ENCODE measurements around the gene MYPOP. TPM values are rescaled to one million over a fixed set of nuclear protein-coding genes. Genes with fewer than 3 reads are reported as not detected.

Gene MYPOP
- total and polyA plus RNA-seq, 11 donors = 7.9 to 16.0 (median 9.8) TPM

DNA sequence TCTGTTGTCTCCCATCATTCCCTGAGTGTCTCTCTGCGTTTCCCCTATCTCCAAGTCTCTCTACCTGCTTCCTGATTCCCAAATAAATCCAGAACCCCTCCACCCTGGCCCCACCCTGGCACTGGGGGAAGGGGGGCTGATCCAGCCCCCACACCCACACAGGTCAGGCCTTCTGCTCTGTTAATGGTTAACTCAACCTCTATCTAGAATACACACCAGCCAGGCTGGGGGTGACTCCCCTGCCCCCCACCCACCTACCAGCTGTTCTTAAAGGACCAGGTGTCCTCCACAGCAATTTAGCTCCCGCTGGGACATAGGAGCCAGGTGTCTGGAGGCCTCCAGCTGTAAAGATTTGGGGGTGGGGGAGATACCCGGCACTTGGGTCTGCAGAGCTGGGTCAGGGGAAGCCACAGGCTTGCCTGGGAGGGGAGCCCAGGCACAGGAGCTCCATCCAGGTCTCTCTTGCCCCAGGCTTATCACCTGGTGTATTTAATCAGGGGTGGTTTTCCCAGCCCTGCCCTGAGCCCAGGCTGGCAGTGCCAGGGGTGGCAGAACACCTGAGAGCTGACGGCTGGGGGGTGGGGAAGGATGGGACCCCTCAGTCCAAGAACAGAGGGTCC lies 20.4 kb downstream of the MYPOP start:
- H3K27me3 ChIP-seq = peaks cover 0 to 7% (median 0%) of the 10 kb centered on the region in 9 donors
- intact Hi-C loops (cut with DNase I) = loop anchor here in 3 of 10 donors (5.0 kb wide), 1 partner anchor 65 kb away; the partner anchor contains the start of gene RSPH6A (in 3 of the 3)
- H3K36me3 ChIP-seq = peaks cover 0 to 13% (median 5%) of the 10 kb centered on the region in 9 donors
- DNase-seq (no peak), ATAC-seq (no peak)
- 59 to 73% (median 63%) methylated on average over 4 of the region's 4 CpGs for WGBS, 4 donors
- H3K4me3 ChIP-seq = no peak overlapping the region
- TF ChIP-seq POLR2A (IDR thresholded peaks at IDR 0.05) (no peak), CTCF (IDR thresholded peaks at IDR 0.05) (no peak)
- no peaks in the 10 kb centered on the region for H3K9me3 ChIP-seq
- H3K4me1 ChIP-seq = peaks cover 11 to 48% (median 33%) of the 10 kb centered on the region in 12 donors
- no peak overlapping the region for H3K27ac ChIP-seq

DNA sequence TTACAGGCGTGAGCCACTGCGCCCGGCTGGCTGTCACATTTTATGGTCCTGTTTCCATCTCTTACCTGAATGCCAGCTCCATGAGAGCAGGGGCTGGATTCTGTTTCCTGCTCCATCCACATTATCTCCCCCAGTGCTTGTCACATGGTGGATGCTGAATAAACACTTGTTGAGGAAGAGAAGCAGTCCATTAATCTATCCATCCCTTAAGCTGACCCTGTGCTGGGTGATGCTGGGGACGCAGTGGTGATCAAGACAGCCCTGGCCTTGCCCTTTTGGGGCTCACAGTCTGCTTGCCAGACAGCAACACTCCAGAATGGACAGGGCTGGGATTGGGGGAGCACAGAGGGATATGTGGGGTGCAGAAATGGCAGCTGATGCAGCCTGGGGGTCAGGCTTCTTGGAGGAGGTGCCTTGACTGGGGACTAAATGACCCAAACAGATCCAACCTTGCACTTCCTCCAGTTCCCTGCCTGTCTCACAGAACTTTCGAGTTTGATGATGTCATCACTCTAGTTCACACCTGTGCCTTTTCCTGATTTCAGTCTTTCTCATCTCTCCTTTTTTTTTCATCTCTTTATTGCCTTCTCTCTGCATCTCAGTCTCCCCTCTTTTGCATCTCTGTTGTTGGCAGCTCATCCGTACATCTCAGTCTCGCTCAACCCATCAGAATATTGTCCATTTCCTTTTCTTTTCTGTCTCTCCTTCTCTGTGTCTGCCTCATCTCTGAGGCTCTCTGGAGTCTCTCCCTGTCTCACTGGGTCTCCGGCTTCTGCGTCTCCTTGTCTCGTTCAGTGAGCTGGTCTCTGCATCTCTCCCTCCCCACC lies 21.1 kb downstream of the MYPOP start:
- H3K27me3 ChIP-seq = peaks cover 0 to 13% (median 0%) of the 10 kb centered on the region in 9 donors
- ATAC-seq (no peak), DNase-seq (no peak)
- 84 to 93% (median 88%) methylated on average over 10 of the region's 10 CpGs for WGBS, 4 donors
- intact Hi-C loops (cut with DNase I) = loop anchor here in 3 of 10 donors (5.0 kb wide), 1 partner anchor 64 kb away; the partner anchor contains the start of gene RSPH6A (in 3 of the 3)
- no peaks in the 10 kb centered on the region for H3K9me3 ChIP-seq
- peaks cover 11 to 51% (median 39%) of the 10 kb centered on the region in 12 donors for H3K4me1 ChIP-seq
- TF ChIP-seq POLR2A (IDR thresholded peaks at IDR 0.05) (no peak), CTCF (IDR thresholded peaks at IDR 0.05) (no peak)
- H3K36me3 ChIP-seq = peaks cover 0 to 13% (median 5%) of the 10 kb centered on the region in 9 donors
- H3K27ac ChIP-seq = no peak overlapping the region
- no peak overlapping the region for H3K4me3 ChIP-seq

DNA sequence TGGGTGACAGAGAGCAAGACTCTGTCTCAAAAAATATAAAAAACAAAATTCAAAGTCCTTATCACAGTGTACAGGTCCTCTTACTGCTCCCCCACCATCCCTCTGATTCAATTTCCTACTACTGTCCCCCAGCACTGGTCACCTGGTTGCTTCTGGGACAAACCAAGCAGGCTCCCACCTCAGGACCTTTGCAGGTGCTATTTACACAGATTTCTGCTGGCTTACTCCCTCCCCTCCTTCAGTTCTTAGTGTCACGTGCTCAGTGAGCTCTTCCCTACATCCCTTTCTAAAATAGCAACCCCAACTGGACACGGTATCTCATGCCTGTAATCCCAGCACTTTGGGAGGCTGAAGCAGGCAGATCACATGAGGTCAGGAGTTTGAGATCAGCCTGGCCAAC lies 22.4 kb downstream of the MYPOP start:
- H3K9me3 ChIP-seq = no peaks in the 10 kb centered on the region
- WGBS, 4 donors = 45 to 60% (median 51%) methylated on average over 2 of the region's 2 CpGs
- peaks cover 0 to 13% (median 0%) of the 10 kb centered on the region in 9 donors for H3K27me3 ChIP-seq
- peak in 1 of 5 donors; percentile 14 for DNase-seq
- intact Hi-C loops (cut with DNase I) = loop anchor here in 3 of 10 donors (5.0 kb wide), 1 partner anchor 63 kb away; the partner anchor contains the start of gene RSPH6A (in 3 of the 3)
- peaks cover 0 to 13% (median 5%) of the 10 kb centered on the region in 9 donors for H3K36me3 ChIP-seq
- no peak overlapping the region for H3K4me3 ChIP-seq
- H3K4me1 ChIP-seq = peaks cover 8 to 45% (median 33%) of the 10 kb centered on the region in 12 donors
- TF ChIP-seq POLR2A (IDR thresholded peaks at IDR 0.05) (no peak), CTCF (IDR thresholded peaks at IDR 0.05) (no peak)
- no peak for ATAC-seq
- no peak overlapping the region for H3K27ac ChIP-seq

DNA sequence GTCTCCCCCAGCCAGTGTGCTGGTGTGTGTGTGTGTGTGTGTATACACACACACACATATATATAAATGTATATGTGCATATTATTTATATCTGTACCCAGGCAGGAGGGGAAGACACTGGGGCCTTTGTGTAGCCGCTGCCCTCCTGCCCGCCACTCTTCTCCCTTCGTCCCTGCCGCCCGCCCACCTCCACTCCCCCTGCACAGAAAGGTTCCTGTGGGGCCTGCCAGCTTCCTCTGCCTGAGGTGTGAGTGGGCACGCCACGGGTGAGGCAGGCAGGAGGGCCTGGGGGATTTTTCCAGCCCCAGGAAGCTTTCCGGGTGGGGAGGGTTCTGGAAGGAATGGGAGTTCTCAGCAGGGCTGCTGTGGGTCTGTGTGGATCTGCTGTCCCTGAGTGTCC lies 23.4 kb downstream of the MYPOP start:
- Histone ChIP-seq H3K4me1 (peaks cover 2 to 36% (median 24%) of the 10 kb centered on the region in 12 donors), H3K4me3 (no peak overlapping the region), H3K9me3 (no peaks in the 10 kb centered on the region), H3K27me3 (peaks cover 0 to 13% (median 0%) of the 10 kb centered on the region in 9 donors), H3K36me3 (peaks cover 0 to 4% (median 3%) of the 10 kb centered on the region in 9 donors), H3K27ac (no peak overlapping the region)
- ATAC-seq (no peak), DNase-seq (no peak)
- intact Hi-C loops (cut with DNase I) = no loop called here
- WGBS, 4 donors = 80 to 84% (median 82%) methylated on average over 8 of the region's 8 CpGs
- no peak for TF ChIP-seq CTCF (IDR thresholded peaks at IDR 0.05)
- no peak for TF ChIP-seq POLR2A (IDR thresholded peaks at IDR 0.05)

Data from heart left ventricle (tissue), 16 donors.